Measurements from ENCODE around the gene FAIM.

The FAIM gene

GRCh38 chr3:138681463-138682220 is 73.1 kb downstream of the FAIM start:
- no peak for DNase-seq

GRCh38 chr3:138682648-138683047 is 74.1 kb downstream of the FAIM start:
- no peak for DNase-seq
